NT2/D1 (cell line): ENCODE data around the gene CLCF1.

ENCODE experiments used
- YY1 ChIP-seq: IDR thresholded peaks from 2 replicates; pipeline ENCODE4 v1.6.1; 2011; ENCODE audit not compliant: insufficient read length, insufficient read depth
- ZNF274 ChIP-seq: IDR thresholded peaks from 2 replicates; pipeline ENCODE4 v1.6.1; 2011; ENCODE audit warnings: mild to moderate bottlenecking, low read depth, low read length

DNA sequence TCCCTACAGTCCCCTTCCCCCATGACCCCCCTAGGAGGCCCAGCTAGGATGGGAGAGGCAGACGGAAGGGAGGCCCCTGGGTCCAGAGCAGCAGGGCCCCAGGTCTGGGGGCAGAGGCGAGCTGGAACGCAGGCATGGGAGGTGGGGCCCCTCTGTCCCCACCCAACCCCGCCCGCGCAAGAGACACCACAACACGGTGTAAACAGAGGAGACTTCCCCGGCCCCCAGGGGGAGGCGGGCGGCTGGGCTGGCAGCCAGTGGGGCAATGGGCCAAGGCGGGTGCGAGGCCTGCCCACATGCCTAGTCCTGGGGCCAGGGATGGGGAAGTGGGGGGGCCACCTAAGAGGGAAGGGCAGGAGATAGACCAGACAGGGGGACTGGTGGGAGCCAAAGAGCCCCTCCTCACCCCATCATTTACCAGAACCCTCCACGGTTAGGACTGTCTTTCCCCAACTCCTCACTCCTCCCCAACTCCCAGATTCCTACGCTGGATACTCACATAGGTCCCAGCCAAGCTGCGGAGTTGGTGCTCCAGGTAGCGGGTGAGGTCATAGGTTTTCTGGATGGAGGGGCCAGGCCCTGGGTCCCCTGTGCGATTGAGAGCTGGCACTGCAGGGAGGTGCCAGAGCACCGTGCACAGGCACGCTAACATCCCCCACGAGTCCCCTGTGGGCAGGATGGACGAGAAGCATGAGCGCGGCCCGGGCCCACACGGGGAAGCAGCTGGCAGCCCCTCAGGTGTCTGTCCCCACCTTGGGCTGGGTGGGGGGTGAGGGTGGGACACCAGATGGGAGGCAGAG is 6.2 kb downstream of the CLCF1 start:
- no peak for TF ChIP-seq YY1
- TF ChIP-seq ZNF274 = no peak
